H9 (cell line): ENCODE data around the gene ADGRA1. TPM values are rescaled to one million over a fixed set of nuclear protein-coding genes. Genes with fewer than 3 reads are reported as not detected.
A peak's percentile ranks its signal among the peaks of the same experiment; 100 is the strongest.

Experiments
- DNase-seq: peaks from one replicate; pipeline ENCODE4 v3.0.0-alpha.2; 2017
- H2AFZ ChIP-seq: one replicate; pipeline ENCODE4 v1.6.1; 2013; ENCODE audit warnings: mild to moderate bottlenecking, low read length, control low read depth, moderate library complexity
- H2AK5ac ChIP-seq: 2 replicates; pipeline ENCODE4 v1.6.1; 2013; ENCODE audit warnings: low read length, control low read depth, mixed read lengths; ENCODE audit not compliant: insufficient read length
- H2BK120ac ChIP-seq: one replicate; pipeline ENCODE4 v1.6.1; 2013; ENCODE audit warnings: low read depth, mild to moderate bottlenecking, low read length, control low read depth, inconsistent platforms; ENCODE audit not compliant: poor library complexity, severe bottlenecking
- H2BK12ac ChIP-seq: 2 replicates; pipeline ENCODE4 v1.6.1; 2013; ENCODE audit warnings: low read length, control low read depth, mixed read lengths, low read depth; ENCODE audit not compliant: insufficient read length
- H2BK15ac ChIP-seq: 2 replicates; pipeline ENCODE4 v1.6.1; 2013; ENCODE audit warnings: low read depth, low read length, control low read depth
- H2BK20ac ChIP-seq: one replicate; pipeline ENCODE4 v1.6.1; 2013; ENCODE audit warnings: low read depth, mild to moderate bottlenecking, low read length, control low read depth, inconsistent platforms; ENCODE audit not compliant: poor library complexity, severe bottlenecking
- H2BK5ac ChIP-seq: 2 replicates; pipeline ENCODE4 v1.6.1; 2013; ENCODE audit warnings: low read length, control low read depth, mixed read lengths; ENCODE audit not compliant: insufficient read length
- H3K14ac ChIP-seq: 2 replicates; pipeline ENCODE4 v1.6.1; 2013; ENCODE audit warnings: low read length, control low read depth; ENCODE audit not compliant: insufficient read depth
- H3K18ac ChIP-seq: 2 replicates; pipeline ENCODE4 v1.6.1; 2013; ENCODE audit warnings: low read depth, mild to moderate bottlenecking, mixed read lengths, low read length, control low read depth; ENCODE audit not compliant: insufficient read length
- H3K23ac ChIP-seq: 2 replicates; pipeline ENCODE4 v1.6.1; 2013; ENCODE audit warnings: low read length, control low read depth, mixed read lengths, low read depth; ENCODE audit not compliant: insufficient read length
- H3K23me2 ChIP-seq: 2 replicates; pipeline ENCODE4 v1.6.1; 2013; ENCODE audit warnings: low read depth, mild to moderate bottlenecking, mixed read lengths, low read length, control low read depth; ENCODE audit not compliant: insufficient read length, poor library complexity, severe bottlenecking
- H3K27ac ChIP-seq: 2 replicates; pipeline ENCODE4 v1.5.1; 2013; ENCODE audit warnings: low read length, control low read depth, mixed read lengths, low read depth; ENCODE audit not compliant: insufficient read length
- H3K27me3 ChIP-seq: 2 replicates; pipeline ENCODE4 v1.6.1; 2013; ENCODE audit warnings: low read length, control low read depth, inconsistent platforms; ENCODE audit not compliant: insufficient read depth
- H3K4ac ChIP-seq: 2 replicates; pipeline ENCODE4 v1.6.1; 2013; ENCODE audit warnings: low read depth, mild to moderate bottlenecking, control low read depth, inconsistent platforms, low read length, moderate library complexity
- H3K4me1 ChIP-seq: 2 replicates; pipeline ENCODE4 v1.6.1; 2013; ENCODE audit warnings: low read length, control low read depth, inconsistent platforms; ENCODE audit not compliant: insufficient read depth
- H3K4me2 ChIP-seq: 2 replicates; pipeline ENCODE4 v1.6.1; 2013; ENCODE audit warnings: low read length, control low read depth, mixed read lengths; ENCODE audit not compliant: insufficient read length, insufficient read depth
- H3K56ac ChIP-seq: 2 replicates; pipeline ENCODE4 v1.6.1; 2013; ENCODE audit warnings: low read depth, mild to moderate bottlenecking, mixed read lengths, low read length, control low read depth; ENCODE audit not compliant: insufficient read length
- H3K79me1 ChIP-seq: 2 replicates; pipeline ENCODE4 v1.6.1; 2013; ENCODE audit warnings: low read depth, mild to moderate bottlenecking, moderate library complexity, low read length, control low read depth, inconsistent platforms; ENCODE audit not compliant: insufficient read depth, poor library complexity, severe bottlenecking
- H3K79me2 ChIP-seq: 2 replicates; pipeline ENCODE4 v1.6.1; 2013; ENCODE audit warnings: low read length, control low read depth, inconsistent platforms; ENCODE audit not compliant: insufficient read depth
- H3K9ac ChIP-seq: 2 replicates; pipeline ENCODE4 v1.6.1; 2013; ENCODE audit warnings: low read length, control low read depth, mixed read lengths; ENCODE audit not compliant: insufficient read length; ENCODE audit errors: extremely low read depth
- H3K9me3 ChIP-seq: one replicate; pipeline ENCODE4 v1.6.1; 2013; ENCODE audit warnings: low read depth, low read length, inconsistent platforms; ENCODE audit not compliant: control insufficient read depth
- H3T11ph ChIP-seq: one replicate; pipeline ENCODE4 v1.6.1; 2013; ENCODE audit warnings: mild to moderate bottlenecking, low read length, control low read depth, inconsistent platforms
- H4K20me1 ChIP-seq: one replicate; pipeline ENCODE4 v1.6.1; 2013; ENCODE audit not compliant: control insufficient read depth, insufficient read length, insufficient read depth
- H4K5ac ChIP-seq: 2 replicates; pipeline ENCODE4 v1.6.1; 2013; ENCODE audit warnings: low read depth, mild to moderate bottlenecking, mixed read lengths, low read length, control low read depth; ENCODE audit not compliant: insufficient read length
- H4K8ac ChIP-seq: replicated peaks from 2 replicates; pipeline ENCODE4 v1.6.1; 2013; ENCODE audit warnings: low read length, control low read depth, mixed read lengths, low read depth; ENCODE audit not compliant: insufficient read length
- H4K91ac ChIP-seq: 2 replicates; pipeline ENCODE4 v1.6.1; 2013; ENCODE audit warnings: low read depth, mild to moderate bottlenecking, moderate library complexity, mixed read lengths, low read length, control low read depth; ENCODE audit not compliant: insufficient read length
- H3K27ac Mint-ChIP-seq, 3 experiments: 2 replicates in 2 of 3; 3 replicates in 1 of 3; pipeline ENCODE4 v1.8.0; 2020 to 2021; ENCODE audit warnings: mixed read lengths in 3 of 3, mild to moderate bottlenecking in 1 of 3, moderate library complexity in 1 of 3
- H3K27me3 Mint-ChIP-seq: 2 replicates; pipeline ENCODE4 v1.8.0; 2021; ENCODE audit warnings: low read depth, mild to moderate bottlenecking, moderate library complexity, mixed read lengths
- H3K36me3 Mint-ChIP-seq, 3 experiments: 2 replicates in 2 of 3; 3 replicates in 1 of 3; pipeline ENCODE4 v1.8.0; 2020 to 2021; ENCODE audit warnings: low read depth in 3 of 3, mixed read lengths in 3 of 3; ENCODE audit not compliant: insufficient read depth in 1 of 3
- H3K4me1 Mint-ChIP-seq, 2 experiments: 2 replicates each; pipeline ENCODE4 v1.8.0; 2020; ENCODE audit warnings: mixed read lengths in 2 of 2
- H3K4me3 Mint-ChIP-seq, 2 experiments: 2 replicates in 1 of 2; 3 replicates in 1 of 2; pipeline ENCODE4 v1.8.0; 2020 to 2021; ENCODE audit warnings: mild to moderate bottlenecking in 2 of 2, mixed read lengths in 2 of 2, moderate library complexity in 1 of 2
- H3K9me3 Mint-ChIP-seq, 2 experiments: 2 replicates in 1 of 2; 3 replicates in 1 of 2; pipeline ENCODE4 v1.8.0; 2020; ENCODE audit warnings: mild to moderate bottlenecking in 2 of 2, mixed read lengths in 2 of 2, moderate library complexity in 1 of 2
- WGBS: extraction: QIAGEN DNeasy Blood & Tissue Kit; methylation state at CpG from one replicate; pipeline ENCODE4 v1.1.7; 2013; ENCODE audit warnings: missing lambda C conversion rate, low lambda C conversion rate, mixed read lengths; ENCODE audit not compliant: insufficient read length; ENCODE audit errors: extremely low coverage; 5-methylcytosine and 5-hydroxymethylcytosine counted together
- total RNA-seq: library from RNA; stranded (reverse); gene quantifications from 2 replicates; pipeline ENCODE4 v1.2.1, GENCODE V29; 2021
- TF ChIP-seq, protein P1 (sequence below): fragments of 200-600 bp; sonication (generic); conservative IDR thresholded peaks from 3 replicates; pipeline ENCODE4 v1.8.0; 2021; ENCODE audit warnings: antibody characterized with exemption, mild to moderate bottlenecking

ADGRA1 gene
- total RNA-seq, 1 experiment from 2014 or later = 0.11 TPM

DNA sequence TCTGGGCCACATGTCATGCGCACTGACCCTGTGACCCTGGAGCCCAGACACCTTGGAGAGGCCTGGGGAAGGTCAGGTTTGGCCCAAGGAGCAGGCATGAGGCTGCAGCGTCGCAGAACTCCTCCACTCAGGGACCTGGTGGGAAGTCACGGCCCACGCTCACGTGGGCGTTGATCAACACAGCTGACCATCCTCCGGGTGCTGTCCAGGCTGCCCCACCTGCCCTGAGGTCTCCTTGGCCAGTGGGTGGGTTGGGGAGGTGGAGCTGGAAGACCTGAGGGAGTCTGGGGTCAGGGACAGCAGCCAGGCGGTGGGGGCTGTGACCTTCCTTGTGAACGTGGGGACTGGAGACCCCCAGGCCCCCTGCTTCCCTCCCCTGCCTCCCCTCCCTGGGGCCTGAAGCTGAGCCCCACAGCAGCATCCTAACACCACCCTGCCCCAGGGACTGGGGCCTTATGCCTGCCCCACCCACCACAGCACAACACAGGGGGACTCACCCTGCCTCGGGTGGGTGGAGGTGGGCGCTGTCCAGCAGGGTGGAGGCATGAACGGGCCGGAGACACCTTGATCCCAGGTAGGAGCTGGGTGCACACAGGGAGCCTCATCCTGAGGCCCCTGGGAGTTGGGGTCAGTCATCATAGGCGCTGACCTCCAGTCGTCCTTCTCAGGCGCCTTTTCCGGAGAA, 44.0 kb upstream of the ADGRA1 start:
- Histone ChIP-seq H3K4ac (no peak overlapping the region), H3K56ac (no peak overlapping the region), H3K23ac (no peak overlapping the region), H2BK5ac (no peak overlapping the region), H3K14ac (peak overlapping the region; percentile 53; the same call in 1 of the 2 replicates), H2BK15ac (no peak overlapping the region), H3K79me2 (no peaks in the 10 kb centered on the region), H2AFZ (no peak overlapping the region), H3K27ac (no peak overlapping the region), H3K9ac (no peak overlapping the region), H2BK20ac (no peak overlapping the region), H3T11ph (no peak overlapping the region), H3K27me3 (no peaks in the 10 kb centered on the region), H2BK120ac (no peak overlapping the region), H3K4me1 (no peaks in the 10 kb centered on the region), H3K9me3 (no peaks in the 10 kb centered on the region), H4K8ac (no peak overlapping the region), H3K79me1 (no peaks in the 10 kb centered on the region), H2BK12ac (no peak overlapping the region), H3K18ac (no peak overlapping the region), H4K91ac (no peak overlapping the region), H4K20me1 (no peaks in the 10 kb centered on the region), H3K23me2 (no peaks in the 10 kb centered on the region), H3K4me2 (no peak overlapping the region), H4K5ac (no peak overlapping the region), H2AK5ac (no peak overlapping the region)
- H3K4me1 Mint-ChIP-seq = peaks cover 0 to 4% of the 10 kb centered on the region in 2 experiments; a peak in 2 of 4 replicates
- TF ChIP-seq, protein P1, sequence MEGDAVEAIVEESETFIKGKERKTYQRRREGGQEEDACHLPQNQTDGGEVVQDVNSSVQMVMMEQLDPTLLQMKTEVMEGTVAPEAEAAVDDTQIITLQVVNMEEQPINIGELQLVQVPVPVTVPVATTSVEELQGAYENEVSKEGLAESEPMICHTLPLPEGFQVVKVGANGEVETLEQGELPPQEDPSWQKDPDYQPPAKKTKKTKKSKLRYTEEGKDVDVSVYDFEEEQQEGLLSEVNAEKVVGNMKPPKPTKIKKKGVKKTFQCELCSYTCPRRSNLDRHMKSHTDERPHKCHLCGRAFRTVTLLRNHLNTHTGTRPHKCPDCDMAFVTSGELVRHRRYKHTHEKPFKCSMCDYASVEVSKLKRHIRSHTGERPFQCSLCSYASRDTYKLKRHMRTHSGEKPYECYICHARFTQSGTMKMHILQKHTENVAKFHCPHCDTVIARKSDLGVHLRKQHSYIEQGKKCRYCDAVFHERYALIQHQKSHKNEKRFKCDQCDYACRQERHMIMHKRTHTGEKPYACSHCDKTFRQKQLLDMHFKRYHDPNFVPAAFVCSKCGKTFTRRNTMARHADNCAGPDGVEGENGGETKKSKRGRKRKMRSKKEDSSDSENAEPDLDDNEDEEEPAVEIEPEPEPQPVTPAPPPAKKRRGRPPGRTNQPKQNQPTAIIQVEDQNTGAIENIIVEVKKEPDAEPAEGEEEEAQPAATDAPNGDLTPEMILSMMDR = no peak
- H3K4me3 Mint-ChIP-seq = no peak overlapping the region
- no peak overlapping the region for H3K27ac Mint-ChIP-seq
- WGBS = no CpG with 5 or more reads among the region's 18 CpGs
- no peak for DNase-seq
- no peaks in the 10 kb centered on the region; the same call in 1 of the 2 replicates for H3K27me3 Mint-ChIP-seq
- no peaks in the 10 kb centered on the region for H3K36me3 Mint-ChIP-seq
- no peaks in the 10 kb centered on the region for H3K9me3 Mint-ChIP-seq
